ENCODE results near the gene LCOR. TPM values are rescaled to one million over a fixed set of nuclear protein-coding genes. Genes with fewer than 3 reads are reported as not detected.

LCOR gene
- total RNA-seq, 1 experiment from 2014 or later: 23.9 TPM

DNA sequence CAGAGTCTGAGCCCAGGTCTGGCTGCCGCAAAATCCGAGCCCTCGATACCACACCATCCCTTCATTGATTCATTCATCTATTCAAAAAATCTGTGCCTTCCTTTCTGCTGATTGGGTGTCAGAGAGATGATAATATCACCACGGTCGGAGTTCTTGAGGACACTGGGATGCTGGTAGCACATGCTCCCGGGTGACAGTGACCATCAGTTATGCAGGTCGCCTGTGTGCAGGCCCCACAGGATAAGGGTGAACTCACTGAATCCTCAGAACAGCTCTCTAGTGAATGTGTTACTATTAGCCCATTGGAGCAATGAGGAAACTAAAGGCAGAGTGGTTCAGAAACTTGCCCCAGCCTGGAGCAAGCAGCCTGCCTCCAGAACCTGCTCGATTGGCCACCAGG is 208.6 kb downstream of the LCOR start (continued):
- TF ChIP-seq, protein P1, sequence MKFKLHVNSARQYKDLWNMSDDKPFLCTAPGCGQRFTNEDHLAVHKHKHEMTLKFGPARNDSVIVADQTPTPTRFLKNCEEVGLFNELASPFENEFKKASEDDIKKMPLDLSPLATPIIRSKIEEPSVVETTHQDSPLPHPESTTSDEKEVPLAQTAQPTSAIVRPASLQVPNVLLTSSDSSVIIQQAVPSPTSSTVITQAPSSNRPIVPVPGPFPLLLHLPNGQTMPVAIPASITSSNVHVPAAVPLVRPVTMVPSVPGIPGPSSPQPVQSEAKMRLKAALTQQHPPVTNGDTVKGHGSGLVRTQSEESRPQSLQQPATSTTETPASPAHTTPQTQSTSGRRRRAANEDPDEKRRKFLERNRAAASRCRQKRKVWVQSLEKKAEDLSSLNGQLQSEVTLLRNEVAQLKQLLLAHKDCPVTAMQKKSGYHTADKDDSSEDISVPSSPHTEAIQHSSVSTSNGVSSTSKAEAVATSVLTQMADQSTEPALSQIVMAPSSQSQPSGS (CRISPR knock-in tag; IDR thresholded peaks at IDR 0.05; ENCODE audit: borderline replicate concordance, low read depth): no peak
- TF ChIP-seq GTF2I (CRISPR knock-in tag; conservative IDR thresholded peaks at IDR 0.05) (no peak), FOXP1 (CRISPR knock-in tag; IDR thresholded peaks at IDR 0.05; ENCODE audit: borderline replicate concordance) (no peak), ZNF121 (CRISPR knock-in tag; IDR thresholded peaks at IDR 0.05) (no peak), MYBL2 (CRISPR knock-in tag; IDR thresholded peaks at IDR 0.05) (no peak), ZNF396 (CRISPR knock-in tag; IDR thresholded peaks at IDR 0.05; ENCODE audit: borderline replicate concordance) (no peak), ZNF219 (CRISPR knock-in tag; IDR thresholded peaks at IDR 0.05; ENCODE audit: borderline replicate concordance) (no peak), NFATC4 (CRISPR knock-in tag; IDR thresholded peaks at IDR 0.05) (no peak), GRHL2 (CRISPR knock-in tag; IDR thresholded peaks at IDR 0.05; ENCODE audit: insufficient replicate concordance, severe bottlenecking) (no peak), IRF2 (CRISPR knock-in tag; IDR thresholded peaks at IDR 0.05; ENCODE audit: borderline replicate concordance, low read depth) (no peak)
- TF ChIP-seq, protein P2, sequence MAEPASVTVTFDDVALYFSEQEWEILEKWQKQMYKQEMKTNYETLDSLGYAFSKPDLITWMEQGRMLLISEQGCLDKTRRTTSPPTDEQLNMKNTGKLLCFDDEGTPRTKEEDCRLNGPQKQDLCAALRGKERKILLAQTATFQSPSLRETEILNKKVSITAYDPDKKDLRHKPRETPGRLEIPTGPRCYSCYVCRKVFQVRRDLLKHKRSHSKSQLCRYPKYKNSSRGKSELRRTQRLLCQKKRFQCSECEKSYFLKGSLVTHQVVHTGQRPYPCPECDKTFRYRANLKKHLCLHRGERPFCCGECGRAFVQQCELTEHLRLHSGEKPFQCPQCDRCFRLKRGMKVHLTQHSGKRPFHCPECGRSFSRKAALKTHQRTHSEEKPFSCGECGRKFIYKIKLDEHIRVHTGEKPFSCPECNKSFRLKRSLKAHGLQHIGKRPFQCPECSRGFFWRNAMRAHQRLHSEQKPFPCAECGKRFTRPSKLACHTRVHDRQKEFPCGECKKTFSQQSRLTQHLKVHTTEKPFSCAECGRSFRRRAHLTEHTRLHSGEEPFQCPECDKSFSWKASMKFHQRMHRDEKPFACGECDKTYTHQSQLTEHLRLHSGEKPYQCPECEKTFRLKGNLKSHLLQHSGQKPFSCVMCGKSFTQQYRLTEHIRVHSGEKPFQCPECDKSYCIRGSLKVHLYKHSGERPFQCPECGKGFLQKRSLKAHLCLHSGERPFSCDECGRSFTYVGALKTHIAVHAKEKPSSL (CRISPR knock-in tag; conservative IDR thresholded peaks at IDR 0.05): no peak
- TF ChIP-seq, protein P3, sequence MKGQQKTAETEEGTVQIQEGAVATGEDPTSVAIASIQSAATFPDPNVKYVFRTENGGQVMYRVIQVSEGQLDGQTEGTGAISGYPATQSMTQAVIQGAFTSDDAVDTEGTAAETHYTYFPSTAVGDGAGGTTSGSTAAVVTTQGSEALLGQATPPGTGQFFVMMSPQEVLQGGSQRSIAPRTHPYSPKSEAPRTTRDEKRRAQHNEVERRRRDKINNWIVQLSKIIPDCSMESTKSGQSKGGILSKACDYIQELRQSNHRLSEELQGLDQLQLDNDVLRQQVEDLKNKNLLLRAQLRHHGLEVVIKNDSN (CRISPR knock-in tag; IDR thresholded peaks at IDR 0.05): no peak
- TF ChIP-seq, protein P4, sequence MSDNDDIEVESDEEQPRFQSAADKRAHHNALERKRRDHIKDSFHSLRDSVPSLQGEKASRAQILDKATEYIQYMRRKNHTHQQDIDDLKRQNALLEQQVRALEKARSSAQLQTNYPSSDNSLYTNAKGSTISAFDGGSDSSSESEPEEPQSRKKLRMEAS (CRISPR knock-in tag; IDR thresholded peaks at IDR 0.05): no peak
- TF ChIP-seq, protein P5, sequence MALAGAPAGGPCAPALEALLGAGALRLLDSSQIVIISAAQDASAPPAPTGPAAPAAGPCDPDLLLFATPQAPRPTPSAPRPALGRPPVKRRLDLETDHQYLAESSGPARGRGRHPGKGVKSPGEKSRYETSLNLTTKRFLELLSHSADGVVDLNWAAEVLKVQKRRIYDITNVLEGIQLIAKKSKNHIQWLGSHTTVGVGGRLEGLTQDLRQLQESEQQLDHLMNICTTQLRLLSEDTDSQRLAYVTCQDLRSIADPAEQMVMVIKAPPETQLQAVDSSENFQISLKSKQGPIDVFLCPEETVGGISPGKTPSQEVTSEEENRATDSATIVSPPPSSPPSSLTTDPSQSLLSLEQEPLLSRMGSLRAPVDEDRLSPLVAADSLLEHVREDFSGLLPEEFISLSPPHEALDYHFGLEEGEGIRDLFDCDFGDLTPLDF (CRISPR knock-in tag; IDR thresholded peaks at IDR 0.05): no peak

DNA sequence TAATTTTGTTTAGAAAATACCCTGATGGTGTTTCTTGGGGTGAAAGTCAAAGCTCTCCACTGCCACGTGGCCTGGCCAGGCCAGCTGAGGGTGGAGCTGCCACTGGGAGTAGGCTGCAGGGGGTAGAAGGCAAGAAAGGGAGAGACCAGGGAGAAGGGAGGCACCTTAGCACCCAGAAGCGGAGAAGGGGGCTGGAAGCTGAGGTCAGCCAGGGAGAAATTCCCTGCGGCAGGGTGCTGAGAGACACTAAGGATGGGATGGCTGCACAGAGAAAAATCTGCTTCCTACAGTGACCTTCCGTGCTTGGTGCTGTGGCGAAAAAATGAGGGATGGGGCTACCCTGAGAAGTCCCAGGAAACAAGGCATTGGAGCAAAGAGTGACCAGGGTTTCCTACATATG is 210.0 kb downstream of the LCOR start:
- ChIA-PET POLR2A (no interaction called here), CTCF (interaction anchor here (0.8 to 1.0 kb wide), 2 partner anchors 17 to 154 kb away, joined by 3 read pairs; no protein-coding TSS in a partner anchor)
- peaks cover 21% of the 10 kb centered on the region for H3K4me1 Mint-ChIP-seq
- no peak overlapping the region for H3K27ac Mint-ChIP-seq
- ATAC-seq (no peak), DNase-seq (ENCODE audit: low spot score) (no peak)
- H3K9me3 Mint-ChIP-seq: no peaks in the 10 kb centered on the region
- no peak overlapping the region for H3K4me3 Mint-ChIP-seq
- no peaks in the 10 kb centered on the region for H3K36me3 Mint-ChIP-seq
- no peak for TF ChIP-seq NFATC4 (CRISPR knock-in tag; IDR thresholded peaks at IDR 0.05)
- TF ChIP-seq, protein P5 (CRISPR knock-in tag; IDR thresholded peaks at IDR 0.05): no peak
- no peak for TF ChIP-seq RELA (CRISPR knock-in tag; IDR thresholded peaks at IDR 0.05; ENCODE audit: borderline replicate concordance)
- TF ChIP-seq ZNF423 (CRISPR knock-in tag; IDR thresholded peaks at IDR 0.05): no peak
- TF ChIP-seq, protein P6, sequence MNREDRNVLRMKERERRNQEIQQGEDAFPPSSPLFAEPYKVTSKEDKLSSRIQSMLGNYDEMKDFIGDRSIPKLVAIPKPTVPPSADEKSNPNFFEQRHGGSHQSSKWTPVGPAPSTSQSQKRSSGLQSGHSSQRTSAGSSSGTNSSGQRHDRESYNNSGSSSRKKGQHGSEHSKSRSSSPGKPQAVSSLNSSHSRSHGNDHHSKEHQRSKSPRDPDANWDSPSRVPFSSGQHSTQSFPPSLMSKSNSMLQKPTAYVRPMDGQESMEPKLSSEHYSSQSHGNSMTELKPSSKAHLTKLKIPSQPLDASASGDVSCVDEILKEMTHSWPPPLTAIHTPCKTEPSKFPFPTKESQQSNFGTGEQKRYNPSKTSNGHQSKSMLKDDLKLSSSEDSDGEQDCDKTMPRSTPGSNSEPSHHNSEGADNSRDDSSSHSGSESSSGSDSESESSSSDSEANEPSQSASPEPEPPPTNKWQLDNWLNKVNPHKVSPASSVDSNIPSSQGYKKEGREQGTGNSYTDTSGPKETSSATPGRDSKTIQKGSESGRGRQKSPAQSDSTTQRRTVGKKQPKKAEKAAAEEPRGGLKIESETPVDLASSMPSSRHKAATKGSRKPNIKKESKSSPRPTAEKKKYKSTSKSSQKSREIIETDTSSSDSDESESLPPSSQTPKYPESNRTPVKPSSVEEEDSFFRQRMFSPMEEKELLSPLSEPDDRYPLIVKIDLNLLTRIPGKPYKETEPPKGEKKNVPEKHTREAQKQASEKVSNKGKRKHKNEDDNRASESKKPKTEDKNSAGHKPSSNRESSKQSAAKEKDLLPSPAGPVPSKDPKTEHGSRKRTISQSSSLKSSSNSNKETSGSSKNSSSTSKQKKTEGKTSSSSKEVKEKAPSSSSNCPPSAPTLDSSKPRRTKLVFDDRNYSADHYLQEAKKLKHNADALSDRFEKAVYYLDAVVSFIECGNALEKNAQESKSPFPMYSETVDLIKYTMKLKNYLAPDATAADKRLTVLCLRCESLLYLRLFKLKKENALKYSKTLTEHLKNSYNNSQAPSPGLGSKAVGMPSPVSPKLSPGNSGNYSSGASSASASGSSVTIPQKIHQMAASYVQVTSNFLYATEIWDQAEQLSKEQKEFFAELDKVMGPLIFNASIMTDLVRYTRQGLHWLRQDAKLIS (CRISPR knock-in tag; IDR thresholded peaks at IDR 0.05; ENCODE audit: borderline replicate concordance): no peak
- TF ChIP-seq ELF4 (CRISPR knock-in tag; IDR thresholded peaks at IDR 0.05; ENCODE audit: low read depth): no peak
- TF ChIP-seq, protein P7, sequence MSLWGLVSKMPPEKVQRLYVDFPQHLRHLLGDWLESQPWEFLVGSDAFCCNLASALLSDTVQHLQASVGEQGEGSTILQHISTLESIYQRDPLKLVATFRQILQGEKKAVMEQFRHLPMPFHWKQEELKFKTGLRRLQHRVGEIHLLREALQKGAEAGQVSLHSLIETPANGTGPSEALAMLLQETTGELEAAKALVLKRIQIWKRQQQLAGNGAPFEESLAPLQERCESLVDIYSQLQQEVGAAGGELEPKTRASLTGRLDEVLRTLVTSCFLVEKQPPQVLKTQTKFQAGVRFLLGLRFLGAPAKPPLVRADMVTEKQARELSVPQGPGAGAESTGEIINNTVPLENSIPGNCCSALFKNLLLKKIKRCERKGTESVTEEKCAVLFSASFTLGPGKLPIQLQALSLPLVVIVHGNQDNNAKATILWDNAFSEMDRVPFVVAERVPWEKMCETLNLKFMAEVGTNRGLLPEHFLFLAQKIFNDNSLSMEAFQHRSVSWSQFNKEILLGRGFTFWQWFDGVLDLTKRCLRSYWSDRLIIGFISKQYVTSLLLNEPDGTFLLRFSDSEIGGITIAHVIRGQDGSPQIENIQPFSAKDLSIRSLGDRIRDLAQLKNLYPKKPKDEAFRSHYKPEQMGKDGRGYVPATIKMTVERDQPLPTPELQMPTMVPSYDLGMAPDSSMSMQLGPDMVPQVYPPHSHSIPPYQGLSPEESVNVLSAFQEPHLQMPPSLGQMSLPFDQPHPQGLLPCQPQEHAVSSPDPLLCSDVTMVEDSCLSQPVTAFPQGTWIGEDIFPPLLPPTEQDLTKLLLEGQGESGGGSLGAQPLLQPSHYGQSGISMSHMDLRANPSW (CRISPR knock-in tag; conservative IDR thresholded peaks at IDR 0.05; ENCODE audit: low read depth): no peak
- no peak for TF ChIP-seq TCF7 (CRISPR knock-in tag; IDR thresholded peaks at IDR 0.05; ENCODE audit: low read depth)
- TF ChIP-seq, protein P8, sequence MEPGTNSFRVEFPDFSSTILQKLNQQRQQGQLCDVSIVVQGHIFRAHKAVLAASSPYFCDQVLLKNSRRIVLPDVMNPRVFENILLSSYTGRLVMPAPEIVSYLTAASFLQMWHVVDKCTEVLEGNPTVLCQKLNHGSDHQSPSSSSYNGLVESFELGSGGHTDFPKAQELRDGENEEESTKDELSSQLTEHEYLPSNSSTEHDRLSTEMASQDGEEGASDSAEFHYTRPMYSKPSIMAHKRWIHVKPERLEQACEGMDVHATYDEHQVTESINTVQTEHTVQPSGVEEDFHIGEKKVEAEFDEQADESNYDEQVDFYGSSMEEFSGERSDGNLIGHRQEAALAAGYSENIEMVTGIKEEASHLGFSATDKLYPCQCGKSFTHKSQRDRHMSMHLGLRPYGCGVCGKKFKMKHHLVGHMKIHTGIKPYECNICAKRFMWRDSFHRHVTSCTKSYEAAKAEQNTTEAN (CRISPR knock-in tag; IDR thresholded peaks at IDR 0.05): no peak
- H3K27me3 Mint-ChIP-seq (ENCODE audit: low read depth): peaks cover 5% of the 10 kb centered on the region
